GM13977 (cell line): ENCODE data around the gene PRR5.

Experiments used
- DNase-seq: peaks from one replicate; pipeline ENCODE4 v3.0.0; 2012; ENCODE audit warnings: low spot score
- CTCF ChIP-seq: IDR thresholded peaks from 2 replicates; pipeline ENCODE4 v1.5.1; 2012; ENCODE audit warnings: mild to moderate bottlenecking, control low read depth; ENCODE audit not compliant: insufficient read depth; ENCODE audit errors: extremely low read depth, missing control alignments
- in situ Hi-C: fragments of 300-500 bp; cut with MboI; formaldehyde crosslinking; loops from one replicate; pipeline ENCODE4 v1.12.0; 2022; ENCODE audit warnings: low sequenced_read_pairs, low pct_unique_long_range_greater_than_20kb, mixed read lengths, inconsistent platforms; ENCODE audit not compliant: unreplicated experiment

Gene PRR5

GRCh38 chr22:44722611-44723010 lies 20.6 kb downstream of the PRR5 start:
- TF ChIP-seq CTCF, result no peak
- no peak for DNase-seq
- in situ Hi-C loops, result no loop called here

GRCh38 chr22:44723801-44724200 lies 21.8 kb downstream of the PRR5 start:
- DNase-seq, result peak; percentile 62
- in situ Hi-C loops, result no loop called here
- TF ChIP-seq CTCF, result no peak

- in situ Hi-C loops, result no loop called here
Observed at GRCh38 chr22:44724416-44724815, 22.4 kb downstream of the PRR5 start.

GRCh38 chr22:44724859-44725258 lies 22.9 kb downstream of the PRR5 start:
- TF ChIP-seq CTCF, result no peak
- in situ Hi-C loops, result no loop called here
- DNase-seq, result no peak

More at GRCh38 chr22:44724416-44724815, 22.4 kb downstream of the PRR5 start:
- no peak for TF ChIP-seq CTCF
- no peak for DNase-seq

- DNase-seq, result no peak
- in situ Hi-C loops, result no loop called here
- no peak for TF ChIP-seq CTCF
Observed at GRCh38 chr22:44726439-44726838, 24.4 kb downstream of the PRR5 start.

- no peak for DNase-seq
- TF ChIP-seq CTCF, result no peak
- in situ Hi-C loops, result no loop called here
Observed at GRCh38 chr22:44727148-44727547, 25.1 kb downstream of the PRR5 start.

- no peak for TF ChIP-seq CTCF
- no peak for DNase-seq
- in situ Hi-C loops, result no loop called here
Observed at GRCh38 chr22:44727709-44728108, 25.7 kb downstream of the PRR5 start.
